Measurements from ENCODE around the gene EIF4EBP2. TPM values are rescaled to one million over a fixed set of nuclear protein-coding genes. Genes with fewer than 3 reads are reported as not detected.
A peak's percentile ranks its signal among the peaks of the same experiment; 100 is the strongest.

EIF4EBP2 gene, protein sequence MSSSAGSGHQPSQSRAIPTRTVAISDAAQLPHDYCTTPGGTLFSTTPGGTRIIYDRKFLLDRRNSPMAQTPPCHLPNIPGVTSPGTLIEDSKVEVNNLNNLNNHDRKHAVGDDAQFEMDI
- 10 to 100 TPM; 31.0 to 31.4 TPM for total RNA-seq

DNA sequence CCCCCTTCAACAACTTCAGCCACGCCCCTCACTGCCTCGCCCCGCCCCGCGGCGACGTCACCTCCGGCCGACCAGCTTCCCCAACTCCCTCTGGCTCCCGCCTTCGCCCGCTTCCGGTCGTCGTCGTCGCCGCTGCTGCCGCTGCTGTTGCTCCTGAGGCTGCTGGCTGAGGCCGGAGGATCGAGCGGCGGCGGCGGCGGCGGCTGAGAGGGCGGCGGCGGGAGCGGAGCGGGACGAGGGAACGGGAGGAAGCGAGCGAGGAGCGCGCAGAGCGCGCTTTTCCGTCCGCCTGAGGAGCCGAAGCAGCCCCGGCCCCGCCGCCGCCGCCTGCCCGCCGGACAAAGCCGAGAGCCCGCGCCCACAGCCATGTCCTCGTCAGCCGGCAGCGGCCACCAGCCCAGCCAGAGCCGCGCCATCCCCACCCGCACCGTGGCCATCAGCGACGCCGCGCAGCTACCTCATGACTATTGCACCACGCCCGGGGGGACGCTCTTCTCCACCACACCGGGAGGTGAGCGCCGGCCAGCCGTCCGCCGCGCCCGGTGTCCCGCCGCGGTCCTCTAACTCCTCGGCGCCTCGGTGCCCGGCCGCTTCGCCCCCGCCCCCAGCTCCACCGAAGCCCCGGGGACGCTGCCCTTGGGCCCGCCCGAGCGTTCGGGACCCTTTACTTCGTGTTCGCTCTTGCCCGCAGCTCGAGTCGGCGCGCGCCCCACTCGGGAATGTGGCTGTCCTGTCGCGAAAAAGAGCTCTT, at the start of gene EIF4EBP2:
TSS of gene EIF4EBP2 (plus strand) at position 110 of the 751 bp plus-strand sequence. CDS start at position 367, 257 bp downstream.
- peak; percentile 98 for DNase-seq
- H3K27ac Mint-ChIP-seq, result peak within 1 kb of the TSS; percentile 89
- no peaks in the 10 kb centered on the region for H3K9me3 Mint-ChIP-seq
- peaks cover 14% of the 10 kb centered on the region for H3K36me3 Mint-ChIP-seq
- peak within 1 kb of the TSS; percentile 92 for H3K4me3 Mint-ChIP-seq
- no peaks in the 10 kb centered on the region for H3K27me3 Mint-ChIP-seq
- peaks cover 37% of the 10 kb centered on the region for H3K4me1 Mint-ChIP-seq

DNA sequence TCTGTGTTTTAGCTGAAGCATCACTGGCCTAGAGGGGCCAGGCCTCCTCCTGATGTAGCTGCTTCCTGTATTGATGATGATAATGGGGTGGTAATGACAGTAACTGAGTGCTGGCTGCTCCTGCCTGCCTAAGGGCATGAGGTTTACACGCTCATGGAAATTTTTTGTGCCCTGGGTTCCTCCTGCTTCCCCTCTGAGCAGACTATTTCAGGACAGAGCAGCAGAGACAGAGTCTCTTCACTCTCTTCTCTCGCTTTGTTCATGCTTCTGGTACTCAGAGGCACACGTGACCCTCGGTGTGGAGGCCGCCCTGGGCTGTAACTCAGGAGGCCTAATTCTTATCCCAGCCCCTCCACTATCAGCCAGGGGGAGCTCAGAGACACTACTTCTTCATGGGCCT, 49.4 kb upstream of the EIF4EBP2 start:
- Mint-ChIP-seq H3K36me3 (peaks cover 2% of the 10 kb centered on the region), H3K27me3 (peaks cover 3% of the 10 kb centered on the region), H3K27ac (no peak overlapping the region), H3K4me1 (peaks cover 20% of the 10 kb centered on the region), H3K9me3 (no peaks in the 10 kb centered on the region), H3K4me3 (no peak overlapping the region)
- DNase-seq, result no peak

DNA sequence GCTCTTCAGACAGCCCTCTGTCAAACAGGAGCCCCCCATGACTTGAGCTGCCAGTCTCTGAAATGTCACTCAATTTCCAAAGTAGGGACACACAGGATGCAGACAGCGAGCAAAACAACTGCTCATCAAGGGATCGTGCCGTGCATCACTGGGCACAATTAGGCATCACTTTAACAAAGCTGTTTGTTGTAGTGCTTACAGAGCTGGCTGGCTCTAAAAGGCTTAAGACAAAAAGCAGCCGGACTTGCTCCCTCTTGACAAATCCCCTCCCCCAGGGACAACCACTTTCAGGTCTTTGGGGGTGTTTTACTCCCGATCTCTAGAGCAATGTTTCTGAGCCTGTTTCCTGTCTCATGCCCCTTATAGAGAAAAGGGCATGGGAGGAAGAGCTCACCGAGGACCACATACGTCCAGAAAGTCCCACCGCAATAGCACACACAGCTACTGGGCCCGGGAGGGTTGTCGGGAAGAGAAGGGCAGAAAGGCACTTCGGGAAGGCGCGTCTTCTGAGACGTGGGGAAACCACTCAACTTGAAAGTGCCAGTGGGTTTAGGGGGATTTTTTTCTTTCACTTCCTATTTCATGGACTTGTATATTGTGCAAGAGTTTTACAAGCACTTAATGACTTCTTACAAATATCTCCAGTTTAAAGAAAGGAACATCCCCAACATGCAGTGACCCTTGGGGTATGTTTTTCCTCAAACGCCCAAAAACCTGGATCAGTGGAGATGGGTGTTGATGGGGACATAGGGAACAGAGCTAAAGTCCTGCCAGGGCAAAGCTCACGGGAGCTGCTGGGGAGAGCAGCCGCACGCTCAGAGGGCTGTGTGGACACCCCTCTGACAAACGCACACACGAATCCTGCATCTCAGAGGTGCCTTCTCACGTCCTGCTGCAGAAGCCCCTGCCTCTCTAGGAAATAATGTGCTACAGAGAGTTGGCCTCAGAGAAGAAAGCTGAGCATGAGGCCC, 48.6 kb upstream of the EIF4EBP2 start:
- Mint-ChIP-seq H3K27me3 (peaks cover 3% of the 10 kb centered on the region), H3K9me3 (no peaks in the 10 kb centered on the region), H3K4me1 (peaks cover 20% of the 10 kb centered on the region), H3K4me3 (peak overlapping the region; percentile 72), H3K27ac (peak overlapping the region; percentile 85), H3K36me3 (peaks cover 2% of the 10 kb centered on the region)
- peak; percentile 46 for DNase-seq

DNA sequence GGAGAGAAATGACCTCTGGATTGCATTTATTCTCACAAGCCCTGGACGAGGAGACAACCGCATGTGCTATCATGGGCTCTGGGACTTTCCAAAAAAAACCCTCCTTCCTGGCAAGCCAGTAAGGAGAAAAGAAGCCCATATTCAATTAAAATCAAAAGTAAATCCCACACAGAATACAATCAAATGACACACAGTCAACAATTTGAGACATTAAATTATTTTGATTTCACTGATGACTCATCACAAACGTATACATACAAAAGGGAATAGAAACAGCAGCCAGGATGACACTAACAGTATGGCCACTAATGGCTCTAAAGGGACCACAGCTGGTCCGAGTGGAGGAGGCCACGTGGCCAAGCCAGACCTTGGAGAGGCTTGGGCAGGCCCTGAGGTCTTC, 46.4 kb upstream of the EIF4EBP2 start:
- Mint-ChIP-seq H3K4me3 (no peak overlapping the region), H3K36me3 (peaks cover 2% of the 10 kb centered on the region), H3K9me3 (no peaks in the 10 kb centered on the region), H3K27ac (no peak overlapping the region), H3K4me1 (peaks cover 20% of the 10 kb centered on the region), H3K27me3 (peaks cover 3% of the 10 kb centered on the region)
- no peak for DNase-seq

DNA sequence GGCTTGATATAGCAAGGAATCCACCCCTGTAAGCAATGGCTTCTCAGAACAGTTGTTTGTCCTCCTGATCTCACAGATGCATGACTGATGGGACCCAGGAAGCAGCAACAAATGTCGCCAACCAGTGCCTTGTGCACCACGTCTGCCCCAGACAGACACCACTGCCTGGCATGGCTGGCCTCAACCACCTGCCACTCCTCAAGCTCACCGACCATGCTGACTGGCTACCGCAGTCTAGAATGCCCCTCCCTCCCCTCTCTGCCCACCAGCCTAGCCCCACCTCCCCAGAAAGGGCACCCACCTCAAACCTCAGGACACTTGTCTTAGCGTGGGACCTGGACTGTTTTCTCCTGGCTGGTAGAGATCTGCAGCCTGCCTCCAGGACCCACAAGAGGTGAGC, 45.5 kb upstream of the EIF4EBP2 start:
- no peak overlapping the region for H3K4me3 Mint-ChIP-seq
- no peak for DNase-seq
- peaks cover 2% of the 10 kb centered on the region for H3K36me3 Mint-ChIP-seq
- no peak overlapping the region for H3K27ac Mint-ChIP-seq
- no peaks in the 10 kb centered on the region for H3K9me3 Mint-ChIP-seq
- H3K4me1 Mint-ChIP-seq, result peaks cover 20% of the 10 kb centered on the region
- peaks cover 3% of the 10 kb centered on the region for H3K27me3 Mint-ChIP-seq

DNA sequence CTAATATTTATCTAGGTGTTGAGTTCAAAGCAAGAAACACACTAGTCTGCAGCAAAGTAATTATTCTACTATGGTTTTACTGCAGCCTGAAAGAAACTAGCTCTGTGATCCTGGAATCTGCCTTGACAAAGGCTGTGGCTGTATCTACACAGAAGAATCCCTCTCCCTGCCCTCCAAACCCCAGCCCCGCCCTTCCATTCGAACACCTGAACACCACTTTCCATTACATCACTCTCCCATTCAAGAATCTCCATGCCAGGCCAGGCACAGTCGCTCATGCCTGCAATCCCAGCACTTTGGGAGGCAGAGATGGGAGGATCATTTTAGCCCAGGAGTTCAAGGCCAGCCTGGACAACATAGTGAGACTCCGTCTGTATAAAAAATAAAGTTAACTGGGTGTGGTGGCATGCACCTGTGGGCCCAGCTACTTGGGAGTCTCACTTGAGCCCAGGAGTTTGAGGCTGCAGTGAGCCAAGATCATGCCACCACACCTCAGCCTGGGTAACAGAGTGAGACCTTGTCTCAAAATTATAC, 44.9 kb upstream of the EIF4EBP2 start:
- H3K4me1 Mint-ChIP-seq, result peaks cover 20% of the 10 kb centered on the region
- no peak overlapping the region for H3K27ac Mint-ChIP-seq
- H3K9me3 Mint-ChIP-seq, result no peaks in the 10 kb centered on the region
- no peak for DNase-seq
- peaks cover 3% of the 10 kb centered on the region for H3K27me3 Mint-ChIP-seq
- peaks cover 2% of the 10 kb centered on the region for H3K36me3 Mint-ChIP-seq
- H3K4me3 Mint-ChIP-seq, result no peak overlapping the region

DNA sequence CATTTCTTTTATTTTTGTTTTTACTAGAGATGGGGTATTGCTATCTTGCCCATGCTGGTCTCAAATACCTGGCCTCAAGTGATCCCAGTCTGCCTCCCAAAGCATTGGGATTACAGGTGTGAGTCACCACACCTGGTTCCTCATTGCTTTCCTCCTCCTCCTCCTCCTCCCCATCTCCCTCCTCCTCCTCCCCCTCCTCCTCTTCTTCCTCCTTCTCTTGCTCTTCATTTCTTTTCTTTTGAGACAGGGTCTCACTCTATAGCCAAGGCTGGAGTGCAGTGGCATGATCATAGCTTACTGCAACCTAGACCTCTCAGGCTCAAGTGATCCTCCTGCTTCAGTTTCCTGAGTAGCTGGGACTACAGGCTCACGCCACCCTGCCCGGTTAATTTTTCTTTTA, 43.7 kb upstream of the EIF4EBP2 start:
- DNase-seq, result no peak
- Mint-ChIP-seq H3K9me3 (no peaks in the 10 kb centered on the region), H3K4me1 (peaks cover 20% of the 10 kb centered on the region), H3K36me3 (no peaks in the 10 kb centered on the region), H3K27ac (no peak overlapping the region), H3K27me3 (no peaks in the 10 kb centered on the region), H3K4me3 (no peak overlapping the region)

DNA sequence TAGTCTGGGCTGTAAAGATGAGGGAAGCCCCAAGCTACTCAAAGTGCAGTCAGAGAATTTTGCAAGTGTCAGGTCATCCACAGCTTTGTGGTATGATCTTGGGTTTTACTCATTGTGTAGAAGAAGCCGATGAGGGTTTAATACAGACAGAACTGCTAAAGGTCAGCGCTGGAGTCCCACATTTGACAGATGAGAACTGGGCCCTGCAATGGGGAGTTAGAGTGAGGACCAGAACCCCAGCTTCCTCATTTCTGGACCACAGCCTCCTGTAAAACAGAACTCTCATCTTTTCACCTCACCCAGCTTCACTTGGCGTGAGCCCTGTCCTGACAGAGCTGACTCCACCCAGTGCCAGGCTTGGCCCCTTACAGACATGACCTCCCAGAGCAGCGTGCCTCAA, 41.6 kb upstream of the EIF4EBP2 start:
- DNase-seq, result no peak
- H3K36me3 Mint-ChIP-seq, result no peaks in the 10 kb centered on the region
- H3K9me3 Mint-ChIP-seq, result no peaks in the 10 kb centered on the region
- H3K4me1 Mint-ChIP-seq, result peaks cover 9% of the 10 kb centered on the region
- H3K27ac Mint-ChIP-seq, result no peak overlapping the region
- no peak overlapping the region for H3K4me3 Mint-ChIP-seq
- H3K27me3 Mint-ChIP-seq, result no peaks in the 10 kb centered on the region

DNA sequence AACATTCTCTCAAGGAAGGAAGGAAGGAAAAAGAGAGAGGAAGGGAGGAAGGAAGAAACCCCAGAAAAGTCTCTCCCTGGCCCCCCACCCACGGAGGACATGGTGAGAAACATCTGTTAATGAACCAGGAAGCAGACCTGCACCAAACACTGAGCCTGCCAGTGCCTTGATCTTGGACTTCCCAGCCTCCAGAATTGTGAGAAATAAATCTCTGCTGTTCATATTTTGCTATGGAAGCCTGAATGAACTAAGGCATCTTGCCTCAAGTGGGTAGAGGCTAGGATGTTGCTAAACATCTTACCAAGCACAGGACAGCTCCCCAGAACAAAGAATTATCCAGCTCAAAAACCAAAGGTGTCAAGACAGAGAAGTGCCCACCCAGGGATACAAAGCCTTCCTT, 40.7 kb upstream of the EIF4EBP2 start:
- H3K27me3 Mint-ChIP-seq, result no peaks in the 10 kb centered on the region
- no peak overlapping the region for H3K27ac Mint-ChIP-seq
- no peak overlapping the region for H3K4me3 Mint-ChIP-seq
- H3K9me3 Mint-ChIP-seq, result no peaks in the 10 kb centered on the region
- peaks cover 5% of the 10 kb centered on the region for H3K4me1 Mint-ChIP-seq
- no peak for DNase-seq
- H3K36me3 Mint-ChIP-seq, result no peaks in the 10 kb centered on the region

DNA sequence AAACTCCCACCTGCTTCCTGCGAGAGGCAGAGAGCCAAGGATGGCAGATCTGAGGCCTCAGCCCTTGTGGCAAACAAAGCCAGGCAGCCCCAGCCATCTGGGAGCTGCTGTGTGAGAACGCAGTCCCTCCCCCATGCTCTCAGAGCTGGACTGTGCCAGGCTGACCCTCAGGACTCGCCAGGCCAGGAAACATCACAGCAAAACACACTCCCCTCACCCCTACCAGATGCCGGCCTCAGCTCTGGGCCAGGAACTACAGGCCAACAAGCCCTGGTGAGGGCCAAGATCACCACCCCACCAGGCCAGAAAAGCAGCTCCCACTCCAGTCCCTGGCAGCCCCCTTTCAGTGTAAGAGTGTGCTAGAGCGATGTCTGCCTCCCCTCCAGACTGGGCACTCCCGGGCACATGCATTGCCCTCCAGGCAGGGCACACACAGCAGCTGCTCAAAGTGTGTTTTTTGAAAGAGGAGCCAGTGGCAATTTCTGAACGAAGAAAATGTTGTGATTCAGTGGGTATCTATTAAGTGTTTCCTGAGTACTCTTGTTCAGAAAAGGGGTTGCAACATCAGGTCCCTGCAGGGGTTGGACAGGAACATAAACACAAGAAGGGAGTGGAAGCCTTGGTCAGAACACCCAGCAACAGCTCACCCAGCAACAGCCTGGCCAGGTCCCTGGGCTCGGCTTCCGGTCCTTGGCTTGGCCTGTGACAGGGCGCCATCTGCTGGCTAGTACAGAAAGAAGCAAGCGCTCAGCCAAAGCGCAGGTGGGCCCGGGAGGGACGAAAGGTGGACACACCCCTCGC, 39.8 kb upstream of the EIF4EBP2 start:
- H3K27me3 Mint-ChIP-seq, result no peaks in the 10 kb centered on the region
- H3K4me3 Mint-ChIP-seq, result no peak overlapping the region
- H3K27ac Mint-ChIP-seq, result no peak overlapping the region

DNA sequence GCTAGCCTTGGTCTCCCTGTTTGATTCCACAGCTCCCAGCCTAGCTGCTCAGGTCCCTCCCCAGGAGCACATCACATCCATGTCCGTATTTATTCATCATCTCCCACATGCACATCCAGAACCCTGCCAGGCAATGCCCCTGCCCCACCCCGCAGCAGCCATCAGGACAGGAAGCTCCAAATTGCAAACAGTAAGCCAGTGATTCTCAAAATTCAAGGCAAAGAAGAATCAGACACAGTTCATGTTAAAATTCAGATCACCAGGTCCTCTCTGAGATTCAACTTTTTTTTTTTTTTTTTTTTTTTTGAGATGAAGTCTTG, 39.2 kb upstream of the EIF4EBP2 start:
- no peaks in the 10 kb centered on the region for H3K9me3 Mint-ChIP-seq
- no peaks in the 10 kb centered on the region for H3K36me3 Mint-ChIP-seq
- no peak for DNase-seq
- H3K27ac Mint-ChIP-seq, result no peak overlapping the region
- H3K4me1 Mint-ChIP-seq, result peaks cover 5% of the 10 kb centered on the region
- H3K27me3 Mint-ChIP-seq, result no peaks in the 10 kb centered on the region
- H3K4me3 Mint-ChIP-seq, result no peak overlapping the region

More for the DNA sequence above, 39.8 kb upstream of the EIF4EBP2 start:
- Mint-ChIP-seq H3K9me3 (no peaks in the 10 kb centered on the region), H3K36me3 (no peaks in the 10 kb centered on the region), H3K4me1 (peaks cover 5% of the 10 kb centered on the region)
- peak; percentile 82 for DNase-seq

DNA sequence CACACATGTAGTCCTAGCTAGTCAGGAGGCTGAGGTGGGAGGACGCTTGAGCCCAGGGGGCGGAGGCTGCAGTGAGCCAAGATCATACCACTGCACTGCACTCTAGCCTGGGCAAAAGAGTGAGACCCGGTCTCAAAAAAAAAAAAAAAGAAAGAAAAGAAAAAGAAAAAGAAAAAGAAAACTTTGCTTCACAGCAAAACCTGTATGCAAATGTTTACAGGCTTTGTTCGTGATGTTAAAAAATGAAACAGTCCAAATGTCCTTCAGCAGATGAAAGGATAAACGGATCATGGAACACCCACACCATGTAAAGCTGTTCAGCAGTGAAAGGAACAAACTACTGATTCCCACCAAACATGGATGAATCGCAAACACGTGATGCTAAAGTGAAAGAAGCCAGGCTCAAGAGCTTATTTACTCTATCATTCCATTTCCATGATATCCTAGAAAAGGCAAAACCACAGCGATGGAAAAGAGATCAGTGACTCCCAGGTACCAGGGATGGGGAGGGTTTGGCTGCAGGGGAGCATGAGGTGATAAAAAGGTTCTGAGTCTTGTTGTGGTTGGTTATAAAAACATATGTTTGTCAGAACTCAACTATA, 36.6 kb upstream of the EIF4EBP2 start:
- no peak overlapping the region for H3K27ac Mint-ChIP-seq
- peaks cover 5% of the 10 kb centered on the region for H3K4me1 Mint-ChIP-seq
- no peaks in the 10 kb centered on the region for H3K27me3 Mint-ChIP-seq
- H3K4me3 Mint-ChIP-seq, result no peak overlapping the region
- H3K36me3 Mint-ChIP-seq, result no peaks in the 10 kb centered on the region
- H3K9me3 Mint-ChIP-seq, result no peaks in the 10 kb centered on the region
- DNase-seq, result no peak

DNA sequence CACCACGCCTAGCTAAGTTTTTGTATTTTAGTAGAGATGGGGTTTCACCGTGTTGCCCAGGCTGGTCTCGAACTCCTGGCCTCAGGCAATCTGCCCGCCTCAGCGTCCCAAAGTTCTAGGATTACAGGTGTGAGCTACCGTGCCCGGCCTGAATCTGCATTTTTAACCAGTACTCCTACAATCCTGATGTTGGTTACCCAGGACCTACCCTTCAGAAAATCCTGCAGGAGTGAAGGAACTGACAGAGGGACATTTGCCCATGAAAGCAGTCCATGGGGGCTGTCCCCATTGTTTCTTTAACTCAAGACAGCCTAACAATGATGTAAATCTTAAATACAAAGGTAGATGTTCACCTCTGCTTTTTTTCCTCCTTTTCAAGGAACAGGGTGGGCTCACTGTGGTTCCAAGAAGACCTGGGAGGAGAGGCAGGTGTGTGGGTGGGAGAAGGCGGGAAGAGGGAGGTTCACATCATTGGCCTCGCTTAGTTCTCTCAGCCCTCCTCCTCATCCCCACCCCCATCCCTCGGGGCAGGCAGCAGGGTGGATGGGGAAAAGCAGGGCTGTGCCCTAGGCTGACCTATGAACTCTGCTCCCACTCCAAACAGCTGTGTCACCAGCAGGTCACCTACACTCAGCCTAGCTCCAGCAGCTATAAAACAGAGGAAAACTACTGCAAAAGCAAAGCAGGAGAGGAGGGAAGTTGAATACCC, 35.0 kb upstream of the EIF4EBP2 start:
- no peaks in the 10 kb centered on the region for H3K27me3 Mint-ChIP-seq
- no peak overlapping the region for H3K27ac Mint-ChIP-seq
- DNase-seq, result no peak
- no peak overlapping the region for H3K4me3 Mint-ChIP-seq
- H3K9me3 Mint-ChIP-seq, result no peaks in the 10 kb centered on the region
- H3K36me3 Mint-ChIP-seq, result peaks cover under 1% of the 10 kb centered on the region
- H3K4me1 Mint-ChIP-seq, result peaks cover 5% of the 10 kb centered on the region

Measured in activated naive CD8-positive, alpha-beta T cell treated with anti-CD3 and anti-CD28 coated beads for 36 hours (primary cell).